GM06990 (cell line): ENCODE results near the gene COL8A1.

Source experiments
- DNase-seq: peaks from one replicate; pipeline ENCODE4 v3.0.0-alpha.2; 2011; ENCODE audit not compliant: insufficient read length; ENCODE audit errors: extremely low read depth
- H3K27me3 ChIP-seq: replicated peaks from 2 replicates; pipeline ENCODE4 v1.6.0; 2011; ENCODE audit warnings: low read length; ENCODE audit not compliant: control insufficient read depth, insufficient read depth
- H3K36me3 ChIP-seq: 2 replicates; pipeline ENCODE4 v1.5.1; 2011; ENCODE audit warnings: low read length; ENCODE audit not compliant: control insufficient read depth, insufficient read depth
- H3K4me3 ChIP-seq: replicated peaks from 2 replicates; pipeline ENCODE4 v1.5.1; 2011; ENCODE audit warnings: low read depth, mild to moderate bottlenecking, control low read depth, low read length
- CTCF ChIP-seq: IDR thresholded peaks from 2 replicates; pipeline ENCODE4 v1.5.1; 2011; ENCODE audit warnings: low read length, control low read depth, mild to moderate bottlenecking, inconsistent platforms; ENCODE audit not compliant: insufficient read depth, poor library complexity, severe bottlenecking

The COL8A1 gene

GRCh38 chr3:99762901-99763300 lies 124.5 kb downstream of the COL8A1 start:
- H3K27me3 ChIP-seq, result no peaks in the 10 kb centered on the region
- DNase-seq, result no peak
- H3K36me3 ChIP-seq, result no peaks in the 10 kb centered on the region
- TF ChIP-seq CTCF, result no peak
- H3K4me3 ChIP-seq, result no peak overlapping the region

GRCh38 chr3:99764377-99764776 lies 126.0 kb downstream of the COL8A1 start:
- H3K27me3 ChIP-seq, result no peaks in the 10 kb centered on the region
- DNase-seq, result no peak
- no peak for TF ChIP-seq CTCF
- no peaks in the 10 kb centered on the region for H3K36me3 ChIP-seq
- H3K4me3 ChIP-seq, result no peak overlapping the region

GRCh38 chr3:99765042-99765942 lies 126.9 kb downstream of the COL8A1 start:
- Histone ChIP-seq H3K4me3 (no peak overlapping the region), H3K27me3 (no peaks in the 10 kb centered on the region), H3K36me3 (no peaks in the 10 kb centered on the region)
- TF ChIP-seq CTCF, result no peak
- no peak for DNase-seq

GRCh38 chr3:99767291-99767690 lies 128.9 kb downstream of the COL8A1 start:
- no peaks in the 10 kb centered on the region for H3K36me3 ChIP-seq
- DNase-seq, result no peak
- no peak for TF ChIP-seq CTCF

GRCh38 chr3:99768126-99768525 lies 129.7 kb downstream of the COL8A1 start:
- no peaks in the 10 kb centered on the region for H3K36me3 ChIP-seq
- TF ChIP-seq CTCF, result no peak
- H3K4me3 ChIP-seq, result no peak overlapping the region
- H3K27me3 ChIP-seq, result no peaks in the 10 kb centered on the region
- DNase-seq, result no peak

More at GRCh38 chr3:99767291-99767690, 128.9 kb downstream of the COL8A1 start:
- Histone ChIP-seq H3K4me3 (no peak overlapping the region), H3K27me3 (no peaks in the 10 kb centered on the region)
